GM12864 (cell line): Measurements from ENCODE around the gene GPC5.
"Not testable (repeated sequence)": the region's sequence is repeated elsewhere in the genome, so short reads cannot be mapped to it uniquely, and the experiment has no call there.

ENCODE experiments used
- DNase-seq: peaks from one replicate; pipeline ENCODE4 v3.0.0-alpha.2; 2011; ENCODE audit warnings: low read depth
- H3K4me3 ChIP-seq: 2 replicates; pipeline ENCODE4 v1.5.1; 2011; ENCODE audit warnings: mild to moderate bottlenecking, low read depth, low read length, control low read depth
- CTCF ChIP-seq: IDR thresholded peaks from 2 replicates; pipeline ENCODE4 v1.5.1; 2011; ENCODE audit warnings: low read depth, mild to moderate bottlenecking, moderate library complexity, low read length, control low read depth, inconsistent platforms; ENCODE audit errors: missing control alignments

Gene GPC5

GRCh38 chr13:91771229-91771628 lies 372.8 kb downstream of the GPC5 start:
- TF ChIP-seq CTCF: no peak
- no peak for DNase-seq
- H3K4me3 ChIP-seq: no peak overlapping the region

GRCh38 chr13:91773591-91774227 lies 375.3 kb downstream of the GPC5 start:
- DNase-seq: no peak
- no peak for TF ChIP-seq CTCF
- H3K4me3 ChIP-seq: no peak overlapping the region

- TF ChIP-seq CTCF: no peak
- H3K4me3 ChIP-seq: no peak overlapping the region
- no peak for DNase-seq
Observed at GRCh38 chr13:91774397-91774796, 376.0 kb downstream of the GPC5 start.

GRCh38 chr13:91776611-91777193 lies 378.3 kb downstream of the GPC5 start:
- DNase-seq: no peak
- no peak for TF ChIP-seq CTCF
- H3K4me3 ChIP-seq: no peak overlapping the region

GRCh38 chr13:91778123-91778522 lies 379.7 kb downstream of the GPC5 start:
- no peak for TF ChIP-seq CTCF
- no peak overlapping the region for H3K4me3 ChIP-seq
- no peak for DNase-seq

GRCh38 chr13:91781982-91782691 lies 383.7 kb downstream of the GPC5 start:
- not testable (repeated sequence) for DNase-seq, H3K4me3 ChIP-seq

- no peak for TF ChIP-seq CTCF
- H3K4me3 ChIP-seq: no peak overlapping the region
- no peak for DNase-seq
Observed at GRCh38 chr13:91785431-91786119, 387.2 kb downstream of the GPC5 start.
